Hepatocyte (in vitro differentiated cells): ENCODE data around the gene SNHG17. TPM values are rescaled to one million over a fixed set of nuclear protein-coding genes. Genes with fewer than 3 reads are reported as not detected.

ENCODE experiments used
- DNase-seq: peaks from one replicate; pipeline ENCODE4 v3.0.0-alpha.2; 2016; ENCODE audit warnings: low spot score
- H2AFZ ChIP-seq: fragments of 200-600 bp; sonication (generic); 2 replicates; pipeline ENCODE4 v1.6.0; 2016; ENCODE audit warnings: antibody characterized with exemption, mild to moderate bottlenecking
- H3K27ac ChIP-seq: fragments of 200-600 bp; sonication (generic); 2 replicates; pipeline ENCODE4 v1.5.1; 2016; ENCODE audit warnings: mild to moderate bottlenecking
- H3K27me3 ChIP-seq: fragments of 200-600 bp; sonication (generic); 2 replicates; pipeline ENCODE4 v1.6.1; 2016
- H3K36me3 ChIP-seq: fragments of 200-600 bp; sonication (generic); replicated peaks from 2 replicates; pipeline ENCODE4 v1.5.1; 2016; ENCODE audit warnings: low read depth; ENCODE audit not compliant: insufficient read depth
- H3K4me1 ChIP-seq: fragments of 200-600 bp; sonication (generic); 2 replicates; pipeline ENCODE4 v1.5.1; 2016; ENCODE audit warnings: mild to moderate bottlenecking, moderate library complexity; ENCODE audit not compliant: insufficient read depth
- H3K4me2 ChIP-seq: fragments of 200-600 bp; sonication (generic); 2 replicates; pipeline ENCODE4 v1.6.0; 2016
- H3K4me3 ChIP-seq: fragments of 200-600 bp; sonication (generic); 2 replicates; pipeline ENCODE4 v1.5.1; 2016; ENCODE audit warnings: mild to moderate bottlenecking
- H3K79me2 ChIP-seq: fragments of 200-600 bp; sonication (generic); 2 replicates; pipeline ENCODE4 v1.6.0; 2017; ENCODE audit warnings: mild to moderate bottlenecking
- H3K9me2 ChIP-seq: fragments of 200-600 bp; sonication (generic); replicated peaks from 2 replicates; pipeline ENCODE4 v1.6.0; 2017; ENCODE audit warnings: mild to moderate bottlenecking; ENCODE audit not compliant: insufficient read depth
- H3K9me3 ChIP-seq: fragments of 200-600 bp; sonication (generic); 2 replicates; pipeline ENCODE4 v1.5.1; 2016; ENCODE audit warnings: low read depth, mild to moderate bottlenecking
- H4K20me1 ChIP-seq: fragments of 200-600 bp; sonication (generic); 2 replicates; pipeline ENCODE4 v1.6.0; 2016; ENCODE audit warnings: mild to moderate bottlenecking; ENCODE audit not compliant: insufficient read depth, poor library complexity, severe bottlenecking
- CTCF ChIP-seq: fragments of 200-600 bp; sonication (generic); IDR thresholded peaks from 2 replicates; pipeline ENCODE4 v1.5.1; 2016; ENCODE audit warnings: antibody characterized with exemption, mild to moderate bottlenecking; ENCODE audit not compliant: poor library complexity
- EZH2 ChIP-seq: fragments of 200-600 bp; sonication (generic); IDR thresholded peaks from 2 replicates; pipeline ENCODE4 v1.6.1; 2016; ENCODE audit warnings: antibody characterized with exemption, mild to moderate bottlenecking, borderline replicate concordance
- EZH2phosphoT487 ChIP-seq: fragments of 200-600 bp; sonication (generic); IDR thresholded peaks from one replicate; pipeline ENCODE4 v1.6.1; 2018; ENCODE audit warnings: antibody characterized with exemption, mild to moderate bottlenecking, low read depth, moderate library complexity; ENCODE audit not compliant: unreplicated experiment, severe bottlenecking
- WGBS: methylation state at CpG from one replicate; pipeline ENCODE4 v1.1.6; 2016; ENCODE audit warnings: low lambda C conversion rate; ENCODE audit errors: missing lambda C conversion rate; 5-methylcytosine and 5-hydroxymethylcytosine counted together
- polyA plus RNA-seq: library from polyadenylated mRNA; unstranded; fragments of >200 nt; fragmentation: Nextera tagmentation; extraction: Ambion mirVana; gene quantifications from 2 replicates; pipeline ENCODE4 v1.2.1, GENCODE V29; 2016
- total RNA-seq: library from RNA; depleted of rRNA; stranded (reverse); fragments of >200 nt; gene quantifications from 2 replicates; pipeline ENCODE4 v1.2.3, GENCODE V29; 2014

Gene SNHG17
- total and polyA plus RNA-seq, 2 experiments from 2014 or later = 8.5 to 24.3 TPM

GRCh38 chr20:38453941-38454340, 18.8 kb upstream of the SNHG17 start:
- Histone ChIP-seq H3K4me2 (no peak overlapping the region), H3K27me3 (no peaks in the 10 kb centered on the region), H3K79me2 (no peaks in the 10 kb centered on the region), H3K36me3 (no peaks in the 10 kb centered on the region), H2AFZ (no peak overlapping the region), H3K4me3 (no peak overlapping the region), H3K4me1 (no peaks in the 10 kb centered on the region), H3K27ac (no peak overlapping the region), H3K9me2 (no peaks in the 10 kb centered on the region), H3K9me3 (no peaks in the 10 kb centered on the region), H4K20me1 (no peaks in the 10 kb centered on the region)
- TF ChIP-seq CTCF = no peak
- TF ChIP-seq EZH2phosphoT487 = no peak
- no peak for TF ChIP-seq EZH2
- no peak for DNase-seq
- 93% methylated on average over 2 of the region's 2 CpGs for WGBS

GRCh38 chr20:38452880-38453624, 17.9 kb upstream of the SNHG17 start:
- 88% methylated on average over 19 of the region's 19 CpGs for WGBS
- TF ChIP-seq CTCF (no peak), EZH2 (no peak), EZH2phosphoT487 (no peak)
- no peaks in the 10 kb centered on the region for H4K20me1 ChIP-seq
- H2AFZ ChIP-seq = no peak overlapping the region
- peak; percentile 21 for DNase-seq
- no peaks in the 10 kb centered on the region for H3K27me3 ChIP-seq
- H3K4me3 ChIP-seq = no peak overlapping the region
- H3K27ac ChIP-seq = no peak overlapping the region
- H3K79me2 ChIP-seq = no peaks in the 10 kb centered on the region
- no peaks in the 10 kb centered on the region for H3K36me3 ChIP-seq
- no peak overlapping the region for H3K4me2 ChIP-seq
- peaks cover 2% of the 10 kb centered on the region for H3K4me1 ChIP-seq
- no peaks in the 10 kb centered on the region for H3K9me3 ChIP-seq
- no peaks in the 10 kb centered on the region for H3K9me2 ChIP-seq

GRCh38 chr20:38450412-38450975, 15.4 kb upstream of the SNHG17 start:
- no peaks in the 10 kb centered on the region for H3K27me3 ChIP-seq
- TF ChIP-seq CTCF = no peak
- TF ChIP-seq EZH2phosphoT487 = no peak
- TF ChIP-seq EZH2 = no peak
- no peak overlapping the region for H2AFZ ChIP-seq
- peaks cover 10% of the 10 kb centered on the region for H3K79me2 ChIP-seq
- H3K9me2 ChIP-seq = no peaks in the 10 kb centered on the region
- no peaks in the 10 kb centered on the region for H3K9me3 ChIP-seq
- no peaks in the 10 kb centered on the region for H4K20me1 ChIP-seq
- no peak overlapping the region for H3K4me2 ChIP-seq
- WGBS = 87% methylated on average over 7 of the region's 7 CpGs
- no peak for DNase-seq
- no peak overlapping the region for H3K4me3 ChIP-seq
- no peaks in the 10 kb centered on the region for H3K36me3 ChIP-seq
- H3K4me1 ChIP-seq = peaks cover 14% of the 10 kb centered on the region
- no peak overlapping the region for H3K27ac ChIP-seq
